Measurements from ENCODE around the gene ADAD2. TPM values are rescaled to one million over a fixed set of nuclear protein-coding genes. Genes with fewer than 3 reads are reported as not detected.

The ADAD2 gene
- total RNA-seq, 4 donors from 2014 or later: not detected

DNA sequence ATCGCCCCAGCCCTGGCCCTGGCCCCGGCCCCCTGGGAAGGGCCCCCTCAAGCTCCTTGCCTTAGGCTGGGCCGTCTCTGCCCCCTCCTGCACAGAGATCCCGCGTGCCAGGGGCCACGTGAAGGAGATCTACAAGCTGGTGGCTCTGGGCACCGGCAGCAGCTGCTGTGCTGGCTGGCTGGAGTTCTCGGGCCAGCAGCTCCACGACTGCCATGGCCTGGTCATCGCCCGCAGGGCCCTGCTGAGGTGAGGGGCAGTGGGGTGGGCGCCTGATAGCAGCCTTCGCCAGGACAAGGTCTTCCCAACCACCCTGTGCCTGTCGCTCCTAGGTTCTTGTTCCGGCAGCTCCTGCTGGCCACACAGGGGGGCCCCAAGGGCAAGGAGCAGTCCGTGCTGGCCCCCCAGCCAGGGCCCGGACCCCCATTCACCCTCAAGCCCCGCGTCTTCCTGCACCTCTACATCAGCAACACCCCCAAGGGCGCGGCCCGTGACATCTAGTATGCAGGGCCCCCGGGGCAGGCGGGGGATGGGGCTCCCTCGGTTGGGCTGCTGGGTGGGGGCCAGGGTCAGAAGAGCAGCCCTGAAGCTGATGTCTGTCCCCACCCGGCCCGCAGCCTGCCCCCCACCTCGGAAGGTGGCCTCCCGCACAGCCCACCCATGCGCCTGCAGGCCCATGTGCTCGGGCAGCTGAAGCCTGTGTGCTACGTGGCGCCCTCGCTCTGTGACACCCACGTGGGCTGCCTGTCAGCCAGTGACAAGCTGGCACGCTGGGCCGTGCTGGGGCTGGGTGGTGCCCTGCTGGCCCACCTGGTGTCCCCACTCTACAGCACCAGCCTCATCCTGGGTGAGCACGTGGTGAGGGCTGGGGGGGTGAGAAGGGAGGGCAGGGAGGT, 4.5 kb downstream of the ADAD2 start:
- H3K9me3 ChIP-seq: no peaks in the 10 kb centered on the region
- H3K27ac ChIP-seq: no peak overlapping the region
- no peaks in the 10 kb centered on the region for H3K36me3 ChIP-seq
- in situ Hi-C loops (cut with MboI; ENCODE audit: low sequenced_read_pairs in 4 of 4): loop anchor here in 2 of 4 donors (25.0 kb wide), 3 partner anchors 108 to 383 kb away; partner anchors contain the start of genes HSBP1 (in 1 of the 2), NECAB2 (in 1 of the 2) and OSGIN1 (in 1 of the 2)
- DNase-seq (no peak), ATAC-seq (no peak)
- H3K4me1 ChIP-seq: peaks cover 0 to 3% of the 10 kb centered on the region in 2 donors
- TF ChIP-seq, protein P1, sequence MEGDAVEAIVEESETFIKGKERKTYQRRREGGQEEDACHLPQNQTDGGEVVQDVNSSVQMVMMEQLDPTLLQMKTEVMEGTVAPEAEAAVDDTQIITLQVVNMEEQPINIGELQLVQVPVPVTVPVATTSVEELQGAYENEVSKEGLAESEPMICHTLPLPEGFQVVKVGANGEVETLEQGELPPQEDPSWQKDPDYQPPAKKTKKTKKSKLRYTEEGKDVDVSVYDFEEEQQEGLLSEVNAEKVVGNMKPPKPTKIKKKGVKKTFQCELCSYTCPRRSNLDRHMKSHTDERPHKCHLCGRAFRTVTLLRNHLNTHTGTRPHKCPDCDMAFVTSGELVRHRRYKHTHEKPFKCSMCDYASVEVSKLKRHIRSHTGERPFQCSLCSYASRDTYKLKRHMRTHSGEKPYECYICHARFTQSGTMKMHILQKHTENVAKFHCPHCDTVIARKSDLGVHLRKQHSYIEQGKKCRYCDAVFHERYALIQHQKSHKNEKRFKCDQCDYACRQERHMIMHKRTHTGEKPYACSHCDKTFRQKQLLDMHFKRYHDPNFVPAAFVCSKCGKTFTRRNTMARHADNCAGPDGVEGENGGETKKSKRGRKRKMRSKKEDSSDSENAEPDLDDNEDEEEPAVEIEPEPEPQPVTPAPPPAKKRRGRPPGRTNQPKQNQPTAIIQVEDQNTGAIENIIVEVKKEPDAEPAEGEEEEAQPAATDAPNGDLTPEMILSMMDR (IDR thresholded peaks at IDR 0.05 in 4 of 5, conservative IDR thresholded peaks at IDR 0.05 in 1 of 5): no peak
- TF ChIP-seq POLR2A (IDR thresholded peaks at IDR 0.05): no peak
- H3K4me3 ChIP-seq: no peak overlapping the region
- intact Hi-C loops (cut with DNase I; ENCODE audit: low total_unique reads): no loop called here
- peaks cover 0 to 4% (median 0%) of the 10 kb centered on the region in 3 donors for H3K27me3 ChIP-seq

DNA sequence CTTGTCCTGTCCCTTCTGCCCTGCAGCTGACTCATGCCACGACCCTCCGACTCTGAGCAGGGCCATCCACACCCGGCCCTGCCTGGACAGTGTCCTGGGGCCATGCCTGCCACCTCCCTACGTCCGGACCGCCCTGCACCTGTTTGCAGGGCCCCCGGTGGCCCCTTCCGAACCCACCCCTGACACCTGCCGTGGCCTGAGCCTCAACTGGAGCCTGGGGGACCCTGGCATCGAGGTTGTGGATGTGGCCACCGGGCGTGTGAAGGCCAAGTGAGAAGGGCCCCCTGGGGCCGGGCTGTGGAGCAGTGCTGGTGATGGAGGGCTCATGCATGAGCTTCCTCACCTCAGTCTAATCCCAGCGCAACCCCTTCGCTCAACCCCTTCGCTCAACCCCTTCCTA, 5.1 kb downstream of the ADAD2 start:
- in situ Hi-C loops (cut with MboI; ENCODE audit: low sequenced_read_pairs in 4 of 4): loop anchor here in 2 of 4 donors (25.0 kb wide), 3 partner anchors 109 to 384 kb away; partner anchors contain the start of genes HSBP1 (in 1 of the 2), NECAB2 (in 1 of the 2) and OSGIN1 (in 1 of the 2)
- intact Hi-C loops (cut with DNase I; ENCODE audit: low total_unique reads): no loop called here

DNA sequence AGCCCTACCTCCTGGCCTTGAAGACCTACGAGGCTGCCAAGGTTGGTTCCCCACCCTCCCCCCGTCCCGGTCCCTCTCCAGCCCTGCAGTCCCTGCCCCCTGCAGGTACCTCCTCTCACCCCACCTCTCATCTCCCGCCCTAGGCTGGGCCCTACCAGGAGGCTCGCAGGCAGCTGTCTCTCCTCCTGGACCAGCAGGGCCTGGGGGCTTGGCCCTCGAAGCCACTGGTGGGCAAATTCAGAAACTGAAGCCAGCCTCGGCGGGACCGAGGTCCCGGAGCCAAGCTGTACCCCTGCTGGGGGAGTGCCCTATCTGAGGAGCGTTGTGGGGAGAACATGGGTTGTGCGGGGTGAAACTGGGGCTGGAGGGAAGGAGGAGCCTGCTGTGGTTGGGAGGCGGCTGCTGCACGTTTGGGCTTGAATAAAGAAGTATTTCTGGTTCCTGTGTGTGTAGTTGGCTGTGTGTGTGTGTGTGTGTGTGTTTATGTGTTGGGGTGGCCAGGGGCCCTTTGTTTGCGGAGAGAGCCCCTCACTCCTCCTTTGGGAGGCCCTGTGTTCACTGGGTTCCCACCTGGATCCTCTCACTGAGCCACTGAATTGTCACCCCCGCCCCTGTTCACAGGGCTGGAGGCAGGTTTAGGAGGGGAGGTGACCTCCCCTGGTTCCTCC, 5.9 kb downstream of the ADAD2 start:
- Histone ChIP-seq H3K9me3 (no peaks in the 10 kb centered on the region), H3K4me1 (peaks cover 0 to 3% of the 10 kb centered on the region in 2 donors), H3K36me3 (no peaks in the 10 kb centered on the region), H3K4me3 (no peak overlapping the region), H3K27me3 (peaks cover 0 to 4% (median 0%) of the 10 kb centered on the region in 3 donors), H3K27ac (no peak overlapping the region)
- intact Hi-C loops (cut with DNase I; ENCODE audit: low total_unique reads) (no loop called here), in situ Hi-C loops (cut with MboI; ENCODE audit: low sequenced_read_pairs in 4 of 4) (loop anchor here in 2 of 4 donors (25.0 kb wide), 3 partner anchors 110 to 385 kb away; partner anchors contain the start of genes HSBP1 (in 1 of the 2), NECAB2 (in 1 of the 2) and OSGIN1 (in 1 of the 2))
- ATAC-seq: no peak
- no peak for DNase-seq
- TF ChIP-seq, protein P1 (IDR thresholded peaks at IDR 0.05 in 4 of 5, conservative IDR thresholded peaks at IDR 0.05 in 1 of 5): no peak
- no peak for TF ChIP-seq POLR2A (IDR thresholded peaks at IDR 0.05)

More for the DNA sequence above, 5.1 kb downstream of the ADAD2 start:
- Histone ChIP-seq H3K27me3 (peaks cover 0 to 4% (median 0%) of the 10 kb centered on the region in 3 donors), H3K4me1 (peaks cover 0 to 3% of the 10 kb centered on the region in 2 donors), H3K27ac (no peak overlapping the region), H3K36me3 (no peaks in the 10 kb centered on the region), H3K9me3 (no peaks in the 10 kb centered on the region), H3K4me3 (no peak overlapping the region)
- TF ChIP-seq, protein P1 (IDR thresholded peaks at IDR 0.05 in 4 of 5, conservative IDR thresholded peaks at IDR 0.05 in 1 of 5): no peak
- TF ChIP-seq POLR2A (IDR thresholded peaks at IDR 0.05): no peak
- DNase-seq: no peak
- no peak for ATAC-seq

DNA sequence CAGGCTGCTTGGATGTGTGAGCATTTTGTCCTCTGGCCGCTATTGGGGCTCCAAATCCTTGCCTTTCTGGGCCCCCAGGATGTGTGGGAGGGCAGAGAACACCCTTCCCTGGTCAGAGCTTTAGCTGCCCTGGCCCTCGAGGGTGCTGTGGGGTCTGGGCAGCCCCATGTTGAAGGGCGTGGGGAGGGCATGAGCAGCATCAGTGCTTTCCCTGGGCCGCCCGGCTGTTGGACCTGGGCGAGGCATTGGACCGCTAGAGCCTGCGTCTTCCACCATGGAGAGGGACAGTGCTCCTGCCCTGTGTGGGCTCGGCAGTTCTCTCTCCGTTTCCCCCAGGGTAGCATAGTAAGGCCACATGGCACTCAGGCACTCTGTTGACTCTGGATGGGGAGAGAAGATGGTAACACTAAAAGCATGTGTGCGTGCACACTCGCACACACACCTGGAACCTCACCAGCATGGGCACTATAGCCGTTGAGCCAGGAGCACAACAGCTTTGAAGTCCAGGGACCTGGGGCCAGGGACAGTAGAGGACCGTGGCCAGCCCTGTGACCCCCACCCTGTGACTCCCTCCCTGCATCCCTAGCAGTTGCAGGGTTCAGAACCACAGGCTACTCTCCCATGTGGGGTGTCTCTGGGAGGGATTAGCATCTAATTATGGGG, 6.6 kb downstream of the ADAD2 start:
- H3K27me3 ChIP-seq: peaks cover 0 to 4% (median 0%) of the 10 kb centered on the region in 3 donors
- no peaks in the 10 kb centered on the region for H3K36me3 ChIP-seq
- in situ Hi-C loops (cut with MboI; ENCODE audit: low sequenced_read_pairs in 4 of 4): loop anchor here in 2 of 4 donors (25.0 kb wide), 3 partner anchors 110 to 385 kb away; partner anchors contain the start of genes HSBP1 (in 1 of the 2), NECAB2 (in 1 of the 2) and OSGIN1 (in 1 of the 2)
- no peak for TF ChIP-seq POLR2A (IDR thresholded peaks at IDR 0.05)
- TF ChIP-seq, protein P1 (IDR thresholded peaks at IDR 0.05 in 4 of 5, conservative IDR thresholded peaks at IDR 0.05 in 1 of 5): no peak
- intact Hi-C loops (cut with DNase I; ENCODE audit: low total_unique reads): no loop called here
- no peak overlapping the region for H3K4me3 ChIP-seq
- no peaks in the 10 kb centered on the region for H3K9me3 ChIP-seq
- no peak overlapping the region for H3K27ac ChIP-seq
- peaks cover 0 to 3% of the 10 kb centered on the region in 2 donors for H3K4me1 ChIP-seq
- DNase-seq: no peak
- ATAC-seq: no peak

Data from gastrocnemius medialis (tissue), 4 donors.